Natural killer cell (primary cell): ENCODE data around the gene CUL1. TPM values are rescaled to one million over a fixed set of nuclear protein-coding genes. Genes with fewer than 3 reads are reported as not detected.

Experiments
- ATAC-seq, 3 donors: fragments of 150-1000 bp in 2 of 3; fragments of 200-7000 bp in 1 of 3; cut with Tn5 transposase; 1 replicate in 1 of 3; 2 replicates in 2 of 3; pipeline ENCODE4 v1.10.0; 2021; ENCODE audit warnings: mild to moderate bottlenecking in 2 of 3, moderate library complexity in 2 of 3
- DNase-seq, 2 donors: peaks; one replicate each; pipeline versions ENCODE4 v3.0.0 to v3.0.0-alpha.2; 2013 to 2021; ENCODE audit warnings: mixed read lengths in 1 of 2
- H3K27ac ChIP-seq: one replicate; pipeline ENCODE4 v1.5.1; 2013; ENCODE audit warnings: mild to moderate bottlenecking, low read length
- H3K27me3 ChIP-seq: one replicate; pipeline ENCODE4 v1.6.1; 2013; ENCODE audit warnings: low read length; ENCODE audit not compliant: control insufficient read depth, insufficient read depth
- H3K36me3 ChIP-seq: one replicate; pipeline ENCODE4 v1.6.1; 2013; ENCODE audit warnings: low read length; ENCODE audit not compliant: control insufficient read depth, insufficient read depth
- H3K4me1 ChIP-seq: one replicate; pipeline ENCODE4 v1.6.1; 2013; ENCODE audit warnings: low read length; ENCODE audit not compliant: control insufficient read depth, insufficient read depth
- H3K4me3 ChIP-seq: one replicate; pipeline ENCODE4 v1.5.1; 2013; ENCODE audit warnings: low read length
- H3K9me3 ChIP-seq: one replicate; pipeline ENCODE4 v1.6.1; 2013; ENCODE audit warnings: low read length; ENCODE audit not compliant: control insufficient read depth, insufficient read depth
- H3K27ac Mint-ChIP-seq, 2 donors: one replicate each; pipeline ENCODE4 v1.8.0; 2022; ENCODE audit warnings: mild to moderate bottlenecking in 2 of 2, mixed read lengths in 2 of 2, moderate library complexity in 1 of 2
- H3K27me3 Mint-ChIP-seq, 2 donors: one replicate each; pipeline ENCODE4 v1.8.0; 2022; ENCODE audit warnings: low read depth in 2 of 2, mixed read lengths in 2 of 2
- H3K36me3 Mint-ChIP-seq: one replicate; pipeline ENCODE4 v1.8.0; 2022; ENCODE audit warnings: mixed read lengths
- H3K4me1 Mint-ChIP-seq, 2 donors: one replicate each; pipeline ENCODE4 v1.8.0; 2022; ENCODE audit warnings: mixed read lengths in 2 of 2
- H3K4me3 Mint-ChIP-seq: one replicate; pipeline ENCODE4 v1.8.0; 2022; ENCODE audit warnings: mild to moderate bottlenecking, moderate library complexity, mixed read lengths
- H3K9me3 Mint-ChIP-seq, 2 donors: one replicate each; pipeline ENCODE4 v1.8.0; 2022; ENCODE audit warnings: mixed read lengths in 2 of 2
- CTCF ChIP-seq: fragments of 200-600 bp; IDR thresholded peaks from one replicate; pipeline ENCODE4 v1.8.0; 2022; ENCODE audit warnings: antibody characterized with exemption
- WGBS: methylation state at CpG from one replicate; pipeline ENCODE4 v1.1.7; 2013; ENCODE audit warnings: missing lambda C conversion rate; ENCODE audit not compliant: insufficient coverage; 5-methylcytosine and 5-hydroxymethylcytosine counted together
- intact Hi-C: fragments of 100-400 bp; cut with micrococcal nuclease; formaldehyde crosslinking; loops from one replicate; pipeline ENCODE4 v1.14.2; 2022
- total RNA-seq, 4 donors: library from RNA; stranded (reverse); fragments of 120-200 nt in 1 of 4; gene quantifications; one replicate each; pipeline versions ENCODE4 v1.2.3 to v1.2.4, GENCODE V29; 2013 to 2022

Gene CUL1
- total RNA-seq, 3 donors from 2014 or later (not counting 1 experiment from before 2014, with no cell fraction given) = 37.4 to 45.1 (median 43.2) TPM

GRCh38 chr7:148693651-148694050 lies 5.1 kb upstream of the CUL1 start:
- peaks cover 0 to 5% of the 10 kb centered on the region in 2 donors for H3K27me3 Mint-ChIP-seq
- ATAC-seq (no peak), DNase-seq (no peak)
- H3K27ac Mint-ChIP-seq = no peak overlapping the region
- no peaks in the 10 kb centered on the region for H3K36me3 Mint-ChIP-seq
- H3K4me1 ChIP-seq = peaks cover 9% of the 10 kb centered on the region
- intact Hi-C loops = loop anchor here (10.0 kb wide), 1 partner anchor 69 kb away; no protein-coding TSS in a partner anchor
- H3K9me3 ChIP-seq = no peaks in the 10 kb centered on the region
- H3K9me3 Mint-ChIP-seq = no peaks in the 10 kb centered on the region
- H3K4me3 Mint-ChIP-seq = no peak overlapping the region
- TF ChIP-seq CTCF = no peak
- H3K4me1 Mint-ChIP-seq = peaks cover 9 to 15% of the 10 kb centered on the region in 2 donors
- H3K27ac ChIP-seq = no peak overlapping the region
- WGBS = 94% methylated on average over 7 of the region's 7 CpGs
- no peaks in the 10 kb centered on the region for H3K36me3 ChIP-seq
- no peak overlapping the region for H3K4me3 ChIP-seq
- H3K27me3 ChIP-seq = no peaks in the 10 kb centered on the region

DNA sequence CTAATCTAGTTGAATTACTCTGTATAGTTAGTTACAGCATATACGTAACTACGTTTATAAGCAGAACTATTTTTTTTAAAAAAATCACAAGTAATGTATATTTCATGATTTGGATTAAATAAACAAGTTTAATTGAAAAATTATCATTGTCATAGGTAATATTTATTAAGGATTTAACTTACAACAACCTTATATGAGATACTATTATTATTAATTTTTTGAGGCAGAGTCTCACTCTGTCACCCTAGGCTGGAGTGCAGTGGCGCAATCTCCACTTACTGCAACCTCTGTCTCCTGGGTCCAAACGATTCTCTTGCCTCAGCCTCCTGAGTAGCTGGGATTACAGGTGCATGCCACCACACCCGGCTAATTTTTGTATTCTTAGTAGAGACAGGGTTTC lies 4.1 kb upstream of the CUL1 start:
- Mint-ChIP-seq H3K4me3 (no peak overlapping the region), H3K4me1 (peaks cover 9 to 15% of the 10 kb centered on the region in 2 donors), H3K27me3 (peaks cover 0 to 4% of the 10 kb centered on the region in 2 donors), H3K9me3 (no peaks in the 10 kb centered on the region), H3K27ac (no peak overlapping the region), H3K36me3 (no peaks in the 10 kb centered on the region)
- DNase-seq (no peak), ATAC-seq (no peak)
- whole genome bisulfite sequencing = 94% methylated on average over 3 of the region's 5 CpGs
- Histone ChIP-seq H3K27ac (no peak overlapping the region), H3K4me3 (no peak overlapping the region), H3K27me3 (no peaks in the 10 kb centered on the region), H3K36me3 (no peaks in the 10 kb centered on the region), H3K4me1 (peaks cover 9% of the 10 kb centered on the region), H3K9me3 (no peaks in the 10 kb centered on the region)
- intact Hi-C loops = loop anchor here (5.0 to 10.0 kb wide), 2 partner anchors 70 to 78 kb away; no protein-coding TSS in a partner anchor
- no peak for TF ChIP-seq CTCF

DNA sequence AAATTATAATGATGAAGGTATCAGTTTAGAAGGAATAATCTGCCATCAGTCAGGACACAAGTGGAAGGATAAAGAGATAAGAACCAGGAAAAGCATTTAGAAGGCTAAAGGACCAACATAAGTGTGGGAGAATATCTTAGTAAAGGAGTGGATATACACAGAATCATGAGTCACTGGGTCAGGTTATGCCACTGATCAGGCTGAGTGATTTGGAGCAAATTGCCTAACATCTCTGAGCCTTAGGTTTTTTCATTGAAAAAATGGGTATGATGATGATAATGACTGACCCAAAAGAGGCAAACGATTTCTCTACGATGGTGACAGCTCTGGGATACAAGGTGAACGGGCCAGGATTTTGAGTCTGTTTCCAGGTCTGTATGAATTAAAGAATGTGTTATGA lies 2.8 kb upstream of the CUL1 start:
- Histone ChIP-seq H3K27me3 (no peaks in the 10 kb centered on the region), H3K27ac (no peak overlapping the region), H3K36me3 (no peaks in the 10 kb centered on the region), H3K4me3 (no peak overlapping the region), H3K4me1 (peaks cover 14% of the 10 kb centered on the region), H3K9me3 (no peaks in the 10 kb centered on the region)
- peak overlapping the region; percentile 32 for H3K4me3 Mint-ChIP-seq
- TF ChIP-seq CTCF = no peak
- ATAC-seq (no peak), DNase-seq (no peak)
- no peaks in the 10 kb centered on the region for H3K36me3 Mint-ChIP-seq
- no peaks in the 10 kb centered on the region for H3K9me3 Mint-ChIP-seq
- H3K4me1 Mint-ChIP-seq = peaks cover 22 to 28% of the 10 kb centered on the region in 2 donors
- no peak overlapping the region for H3K27ac Mint-ChIP-seq
- intact Hi-C loops = loop anchor here (5.0 to 10.0 kb wide), 2 partner anchors 71 to 76 kb away; no protein-coding TSS in a partner anchor
- H3K27me3 Mint-ChIP-seq = no peaks in the 10 kb centered on the region
- 86% methylated on average over 3 of the region's 3 CpGs for WGBS

DNA sequence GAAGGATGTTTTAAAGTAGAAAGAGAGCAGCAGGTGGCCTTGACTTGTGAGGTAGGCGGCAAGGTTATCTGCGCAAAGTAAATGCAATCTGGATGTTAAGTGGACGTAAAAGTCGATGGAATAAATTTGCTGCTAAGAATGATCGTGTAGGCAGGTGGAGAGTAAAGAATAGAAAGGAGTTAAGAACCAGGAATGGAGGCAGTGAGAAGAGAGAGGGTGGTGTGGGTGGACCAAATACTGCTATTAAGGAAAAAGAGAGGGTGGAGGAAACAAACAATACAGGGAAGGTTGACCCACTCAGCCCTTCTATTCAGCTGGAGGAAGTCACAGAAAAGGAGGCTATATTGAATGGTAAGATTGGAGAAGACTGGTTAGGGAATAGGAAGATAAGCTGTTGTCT lies 1.9 kb upstream of the CUL1 start:
- H3K4me3 Mint-ChIP-seq = peak overlapping the region; percentile 14

More for the DNA sequence above, 1.9 kb upstream of the CUL1 start:
- no peak overlapping the region for H3K27ac ChIP-seq
- no peaks in the 10 kb centered on the region for H3K36me3 ChIP-seq
- 95% methylated on average over 5 of the region's 5 CpGs for WGBS
- H3K27me3 ChIP-seq = no peaks in the 10 kb centered on the region
- peaks cover 15% of the 10 kb centered on the region for H3K4me1 ChIP-seq
- ATAC-seq = no peak
- Mint-ChIP-seq H3K27ac (peak overlapping the region; percentile 11 to 88), H3K9me3 (no peaks in the 10 kb centered on the region), H3K27me3 (no peaks in the 10 kb centered on the region), H3K36me3 (no peaks in the 10 kb centered on the region), H3K4me1 (peaks cover 31 to 37% of the 10 kb centered on the region in 2 donors)
- intact Hi-C loops = loop anchor here (5.0 to 10.0 kb wide), 2 partner anchors 72 to 76 kb away; no protein-coding TSS in a partner anchor
- no peak for DNase-seq
- no peak overlapping the region for H3K4me3 ChIP-seq
- no peaks in the 10 kb centered on the region for H3K9me3 ChIP-seq
- TF ChIP-seq CTCF = no peak
